Measurements from ENCODE around the gene SLC12A4. TPM values are rescaled to one million over a fixed set of nuclear protein-coding genes. Genes with fewer than 3 reads are reported as not detected.

Gene SLC12A4
- total RNA-seq, 4 donors from 2014 or later: 31.2 to 165 (median 72.2) TPM

- H3K36me3 ChIP-seq: peaks cover 77% of the 10 kb centered on the region
- H3K4me1 ChIP-seq: peaks cover 37% of the 10 kb centered on the region
- no peaks in the 10 kb centered on the region for H3K27me3 ChIP-seq
- H3K27ac ChIP-seq: no peak overlapping the region
- no peak overlapping the region for H3K4me3 ChIP-seq
- DNase-seq (ENCODE audit: low spot score in 2 of 2): no peak
- WGBS: 94% methylated on average over 2 of the region's 9 CpGs
- TF ChIP-seq EP300 (IDR thresholded peaks at IDR 0.05): no peak
- TF ChIP-seq CTCF (IDR thresholded peaks at IDR 0.05): no peak
- TF ChIP-seq POLR2A (IDR thresholded peaks at IDR 0.05): no peak
- TF ChIP-seq POLR2AphosphoS5 (IDR thresholded peaks at IDR 0.05): no peak
- no peaks in the 10 kb centered on the region for H3K9me3 ChIP-seq
These were observed 10.8 kb downstream of the SLC12A4 start for GRCh38 chr16:67957622-67958021.

GRCh38 chr16:67954421-67955196 is 13.8 kb downstream of the SLC12A4 start:
- Histone ChIP-seq H3K9me3 (no peaks in the 10 kb centered on the region), H3K4me1 (peaks cover 18% of the 10 kb centered on the region), H3K36me3 (peaks cover 85% of the 10 kb centered on the region), H3K4me3 (no peak overlapping the region), H3K27ac (no peak overlapping the region), H3K27me3 (no peaks in the 10 kb centered on the region)
- TF ChIP-seq CTCF (IDR thresholded peaks at IDR 0.05) (no peak), POLR2AphosphoS5 (IDR thresholded peaks at IDR 0.05) (no peak)
- no peak for DNase-seq (ENCODE audit: low spot score in 2 of 2)
- WGBS: 82% methylated on average over 6 of the region's 10 CpGs

- peaks cover 10% of the 10 kb centered on the region for H3K4me1 ChIP-seq
- no peak for DNase-seq (ENCODE audit: low spot score in 2 of 2)
- no peak overlapping the region for H3K4me3 ChIP-seq
- no peaks in the 10 kb centered on the region for H3K27me3 ChIP-seq
- no peak for TF ChIP-seq POLR2A (IDR thresholded peaks at IDR 0.05)
- TF ChIP-seq POLR2AphosphoS5 (IDR thresholded peaks at IDR 0.05): no peak
- H3K9me3 ChIP-seq: no peaks in the 10 kb centered on the region
- WGBS: 77% methylated on average over 6 of the region's 8 CpGs
- H3K36me3 ChIP-seq: peaks cover 84% of the 10 kb centered on the region
- no peak overlapping the region for H3K27ac ChIP-seq
These were observed 14.6 kb downstream of the SLC12A4 start for GRCh38 chr16:67953641-67954375.

- no peak overlapping the region for H3K27ac ChIP-seq
- H3K4me3 ChIP-seq: no peak overlapping the region
- peaks cover 14% of the 10 kb centered on the region for H3K4me1 ChIP-seq
- DNase-seq (ENCODE audit: low spot score in 2 of 2): no peak
- TF ChIP-seq CTCF (IDR thresholded peaks at IDR 0.05) (no peak), EP300 (IDR thresholded peaks at IDR 0.05) (no peak), POLR2A (IDR thresholded peaks at IDR 0.05) (no peak), POLR2AphosphoS5 (IDR thresholded peaks at IDR 0.05) (no peak)
- H3K9me3 ChIP-seq: no peaks in the 10 kb centered on the region
- WGBS: 80% methylated on average over 1 of the region's 12 CpGs
- H3K36me3 ChIP-seq: peaks cover 88% of the 10 kb centered on the region
- no peaks in the 10 kb centered on the region for H3K27me3 ChIP-seq
These were observed 17.0 kb downstream of the SLC12A4 start for GRCh38 chr16:67951485-67951884.

- Histone ChIP-seq H3K9me3 (no peaks in the 10 kb centered on the region), H3K27ac (no peak overlapping the region), H3K4me1 (peaks cover 18% of the 10 kb centered on the region), H3K4me3 (no peak overlapping the region), H3K36me3 (peaks cover 93% of the 10 kb centered on the region), H3K27me3 (no peaks in the 10 kb centered on the region)
- 83% methylated on average over 15 of the region's 16 CpGs for WGBS
- no peak for DNase-seq (ENCODE audit: low spot score in 2 of 2)
- TF ChIP-seq POLR2AphosphoS5 (IDR thresholded peaks at IDR 0.05) (no peak), POLR2A (IDR thresholded peaks at IDR 0.05) (no peak), EP300 (IDR thresholded peaks at IDR 0.05) (no peak), CTCF (IDR thresholded peaks at IDR 0.05) (no peak)
These were observed 18.0 kb downstream of the SLC12A4 start for GRCh38 chr16:67950335-67950843.

Measured in suprapubic skin (tissue), 4 donors.